ACC112 (cell line): ENCODE results near the gene EIF4G3.

ENCODE experiments used
- H2AFZ ChIP-seq: fragments of 200-600 bp; sonication (generic); one replicate; pipeline ENCODE4 v1.6.0; 2017; ENCODE audit warnings: antibody characterized with exemption, low read length; ENCODE audit not compliant: unreplicated experiment
- H3K27ac ChIP-seq: fragments of 200-600 bp; sonication (generic); 2 replicates; pipeline ENCODE4 v1.5.1; 2014; ENCODE audit warnings: low read depth, mild to moderate bottlenecking, antibody characterized with exemption, low read length, moderate library complexity
- H3K27me3 ChIP-seq: fragments of 200-600 bp; sonication (generic); 2 replicates; pipeline ENCODE4 v1.6.1; 2014; ENCODE audit warnings: mild to moderate bottlenecking, antibody characterized with exemption, low read length, moderate library complexity, mixed read lengths; ENCODE audit not compliant: insufficient read depth
- H3K36me3 ChIP-seq: fragments of 200-600 bp; sonication (generic); 2 replicates; pipeline ENCODE4 v1.6.1; 2016; ENCODE audit warnings: mild to moderate bottlenecking, antibody characterized with exemption, low read length, moderate library complexity, mixed read lengths; ENCODE audit not compliant: insufficient read depth
- H3K4me1 ChIP-seq: fragments of 200-600 bp; sonication (generic); one replicate; pipeline ENCODE4 v1.6.1; 2016; ENCODE audit warnings: low read length, mixed read lengths; ENCODE audit not compliant: insufficient read depth, unreplicated experiment, control insufficient read depth
- H3K4me3 ChIP-seq: fragments of 200-600 bp; sonication (generic); 2 replicates; pipeline ENCODE4 v1.5.1; 2014; ENCODE audit warnings: mild to moderate bottlenecking, low read depth, low read length
- H3K79me2 ChIP-seq: fragments of 200-600 bp; sonication (generic); one replicate; pipeline ENCODE4 v1.6.0; 2016; ENCODE audit warnings: low read length; ENCODE audit not compliant: control insufficient read depth, unreplicated experiment, insufficient read depth

The EIF4G3 gene

GRCh38 chr1:21020151-21020550, 156.5 kb downstream of the EIF4G3 start:
- Histone ChIP-seq H3K79me2 (peaks cover 29% of the 10 kb centered on the region), H3K4me3 (no peak overlapping the region), H3K27me3 (no peaks in the 10 kb centered on the region), H2AFZ (no peak overlapping the region), H3K4me1 (peaks cover 26% of the 10 kb centered on the region), H3K36me3 (no peaks in the 10 kb centered on the region; the same call in 1 of the 2 replicates), H3K27ac (no peak overlapping the region)

GRCh38 chr1:21018673-21019072, 158.0 kb downstream of the EIF4G3 start:
- Histone ChIP-seq H3K4me3 (no peak overlapping the region), H3K27ac (no peak overlapping the region; the same call in 1 of the 2 replicates), H3K4me1 (peaks cover 26% of the 10 kb centered on the region), H2AFZ (no peak overlapping the region), H3K79me2 (peaks cover 25% of the 10 kb centered on the region), H3K27me3 (no peaks in the 10 kb centered on the region), H3K36me3 (0 out of 2 replicates have a peak, but pooled peaks cover 2% of the 10 kb centered on the region)

- H3K27ac ChIP-seq, result no peak overlapping the region
- no peak overlapping the region for H2AFZ ChIP-seq
- peaks cover under 1% of the 10 kb centered on the region for H3K4me1 ChIP-seq
- no peaks in the 10 kb centered on the region for H3K27me3 ChIP-seq
- no peak overlapping the region for H3K4me3 ChIP-seq
- H3K79me2 ChIP-seq, result peaks cover 32% of the 10 kb centered on the region
- H3K36me3 ChIP-seq, result 0 out of 2 replicates have a peak, but pooled peaks cover 2% of the 10 kb centered on the region
Observed at GRCh38 chr1:21013510-21013909, 163.2 kb downstream of the EIF4G3 start.

DNA sequence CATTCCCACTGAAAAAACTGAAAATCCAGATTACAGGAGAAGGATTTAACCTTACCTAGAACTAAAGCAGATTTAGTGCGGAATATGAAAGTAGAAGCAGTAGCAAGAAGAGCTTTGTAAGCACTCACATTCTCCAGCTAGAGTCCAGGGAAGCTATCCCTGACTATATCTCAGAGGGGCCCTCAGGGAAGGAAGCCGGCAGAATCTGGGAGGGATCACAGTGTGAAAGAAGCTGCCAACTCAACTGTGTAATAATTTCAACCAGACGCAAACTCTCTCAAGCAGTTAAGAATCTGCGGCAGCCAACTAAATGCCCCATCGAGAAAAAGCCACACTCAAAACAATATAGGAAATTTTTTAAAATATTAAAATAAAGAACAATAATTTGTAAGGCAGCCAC, 163.8 kb downstream of the EIF4G3 start:
- Histone ChIP-seq H3K27ac (no peak overlapping the region), H3K79me2 (peaks cover 30% of the 10 kb centered on the region), H3K27me3 (no peaks in the 10 kb centered on the region), H3K36me3 (0 out of 2 replicates have a peak, but pooled peaks cover 2% of the 10 kb centered on the region), H3K4me3 (no peak overlapping the region), H2AFZ (no peak overlapping the region), H3K4me1 (no peaks in the 10 kb centered on the region)

DNA sequence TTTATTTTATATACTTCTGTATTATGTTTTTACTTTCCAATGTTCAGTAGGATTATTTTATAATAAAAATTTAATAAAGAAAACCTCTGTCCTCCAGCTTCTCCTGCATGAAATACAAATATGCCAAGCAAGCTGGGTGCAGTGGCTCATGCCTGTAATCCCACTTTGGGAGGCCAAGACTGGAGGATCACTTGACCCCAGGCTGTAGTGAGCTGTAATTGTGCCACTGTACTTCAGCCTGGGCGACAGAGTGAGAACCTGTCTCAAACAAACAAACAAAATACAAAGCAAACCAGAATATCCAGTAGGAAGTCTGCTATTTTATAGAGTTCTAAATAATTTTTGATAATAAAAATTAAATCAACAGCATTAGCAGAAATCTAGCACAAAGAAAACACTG, 168.8 kb downstream of the EIF4G3 start:
- Histone ChIP-seq H3K27me3 (no peaks in the 10 kb centered on the region), H3K4me1 (peaks cover 9% of the 10 kb centered on the region), H2AFZ (no peak overlapping the region), H3K4me3 (no peak overlapping the region), H3K27ac (no peak overlapping the region), H3K79me2 (peaks cover 27% of the 10 kb centered on the region), H3K36me3 (no peaks in the 10 kb centered on the region)

GRCh38 chr1:21005466-21006239, 171.0 kb downstream of the EIF4G3 start:
- H2AFZ ChIP-seq, result no peak overlapping the region
- no peaks in the 10 kb centered on the region for H3K27me3 ChIP-seq
- H3K79me2 ChIP-seq, result peaks cover 20% of the 10 kb centered on the region
- no peak overlapping the region for H3K27ac ChIP-seq
- peaks cover 9% of the 10 kb centered on the region for H3K4me1 ChIP-seq
- no peak overlapping the region for H3K4me3 ChIP-seq
- no peaks in the 10 kb centered on the region for H3K36me3 ChIP-seq

- Histone ChIP-seq H3K4me3 (no peak overlapping the region), H3K27ac (no peak overlapping the region), H3K27me3 (no peaks in the 10 kb centered on the region), H2AFZ (no peak overlapping the region), H3K4me1 (peaks cover 9% of the 10 kb centered on the region), H3K36me3 (no peaks in the 10 kb centered on the region), H3K79me2 (peaks cover 14% of the 10 kb centered on the region)
Observed at GRCh38 chr1:21003281-21004045, 173.2 kb downstream of the EIF4G3 start.

DNA sequence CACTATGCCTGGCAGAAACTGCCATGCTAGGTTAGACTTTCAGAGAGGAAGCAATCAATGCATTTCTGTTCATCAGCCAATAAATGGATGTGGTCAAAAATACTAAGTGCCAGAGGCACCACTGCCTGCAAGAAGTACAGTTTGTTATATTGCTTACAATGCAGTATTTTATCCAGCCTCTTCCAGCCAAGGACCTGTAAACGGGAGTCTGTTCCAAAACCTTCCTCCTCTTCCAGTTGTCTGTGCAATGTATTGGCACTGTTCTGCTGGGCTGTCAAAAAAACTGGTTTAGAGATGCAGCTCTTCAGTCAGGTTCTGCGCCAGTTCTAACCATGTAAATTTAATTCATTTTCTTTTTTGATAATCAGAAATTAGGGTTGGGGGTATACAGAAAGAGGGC, 175.7 kb downstream of the EIF4G3 start:
- Histone ChIP-seq H3K79me2 (peaks cover 8% of the 10 kb centered on the region), H2AFZ (no peak overlapping the region), H3K36me3 (no peaks in the 10 kb centered on the region), H3K27me3 (no peaks in the 10 kb centered on the region), H3K4me1 (peaks cover 4% of the 10 kb centered on the region), H3K27ac (no peak overlapping the region), H3K4me3 (no peak overlapping the region)

DNA sequence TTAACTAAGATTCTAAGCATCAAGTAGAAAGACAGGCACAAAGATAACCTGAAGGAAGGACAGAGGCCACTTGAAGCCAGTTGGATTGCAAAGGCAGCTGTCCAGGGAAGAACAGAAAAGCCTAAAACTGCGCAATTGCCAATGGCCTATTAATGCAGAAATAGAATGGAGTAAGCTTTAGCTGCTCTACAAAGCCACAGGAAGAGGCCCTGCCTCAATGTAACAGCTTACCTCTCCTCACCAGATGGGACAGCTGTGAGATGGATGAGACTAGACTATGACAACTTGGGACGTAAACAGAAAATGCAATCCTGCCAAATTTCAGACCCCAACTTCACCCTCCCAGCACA, 176.5 kb downstream of the EIF4G3 start:
- H3K36me3 ChIP-seq, result no peaks in the 10 kb centered on the region
- no peak overlapping the region for H3K27ac ChIP-seq
- no peak overlapping the region for H2AFZ ChIP-seq
- no peaks in the 10 kb centered on the region for H3K27me3 ChIP-seq
- no peak overlapping the region for H3K4me3 ChIP-seq
- no peaks in the 10 kb centered on the region for H3K4me1 ChIP-seq
- H3K79me2 ChIP-seq, result peaks cover 8% of the 10 kb centered on the region

DNA sequence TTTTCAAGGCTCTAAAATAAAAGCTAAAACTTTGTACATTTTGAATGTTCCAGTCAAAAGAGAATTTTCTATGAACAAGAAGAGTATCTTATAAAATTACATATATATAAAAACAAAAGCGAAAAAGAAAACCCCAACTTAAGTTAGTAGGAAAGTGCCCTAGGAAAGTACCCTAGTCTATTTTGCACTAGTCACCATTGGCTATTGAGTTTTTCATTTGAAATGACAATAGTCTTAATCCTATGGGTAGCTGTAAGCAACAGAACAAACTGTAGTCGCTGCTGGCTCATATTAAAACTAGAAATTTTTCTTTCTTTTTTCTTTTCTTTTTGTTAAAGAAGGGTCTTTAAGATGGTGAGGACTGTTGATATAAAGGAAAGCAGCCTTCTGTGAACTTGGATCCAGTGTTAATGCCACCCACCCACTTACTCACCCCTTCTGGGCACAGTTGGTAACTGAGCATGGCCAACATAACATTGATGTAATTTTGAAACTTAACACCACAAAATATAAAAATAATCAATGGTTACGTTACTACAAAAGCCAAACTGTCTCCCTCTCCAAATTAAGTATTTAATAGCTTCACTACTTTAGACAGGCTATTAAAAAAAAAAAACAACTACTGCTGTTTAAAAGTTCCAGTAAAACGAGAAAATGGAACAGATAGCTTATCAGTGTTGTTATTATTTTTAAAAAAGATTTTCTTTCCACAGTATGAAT, 177.0 kb downstream of the EIF4G3 start:
- no peak overlapping the region for H3K27ac ChIP-seq

More for the DNA sequence above, 177.0 kb downstream of the EIF4G3 start:
- Histone ChIP-seq H3K4me1 (no peaks in the 10 kb centered on the region), H2AFZ (no peak overlapping the region), H3K36me3 (no peaks in the 10 kb centered on the region), H3K27me3 (no peaks in the 10 kb centered on the region), H3K79me2 (peaks cover 3% of the 10 kb centered on the region), H3K4me3 (no peak overlapping the region)
